GM12878 (cell line): Measurements from ENCODE around the gene NXF3.

Source experiments
- ATF3 ChIP-seq: IDR thresholded peaks from 2 replicates; pipeline ENCODE4 v1.6.1; 2011; ENCODE audit warnings: low read depth, mild to moderate bottlenecking, low read length, moderate library complexity, borderline replicate concordance; ENCODE audit errors: extremely low read depth
- CHD2 ChIP-seq: IDR thresholded peaks from 2 replicates; pipeline ENCODE4 v1.6.1; 2011; ENCODE audit warnings: low read depth, low read length, improper control_type of control experiment, borderline replicate concordance
- CTCF ChIP-seq, 3 experiments: IDR thresholded peaks in 2 of 3; conservative IDR thresholded peaks in 1 of 3; 2 replicates each; pipeline ENCODE4 v1.5.1; 2011; ENCODE audit warnings: low read depth in 3 of 3, low read length in 3 of 3, mild to moderate bottlenecking in 3 of 3, control low read depth in 2 of 3, moderate library complexity in 2 of 3, inconsistent platforms in 1 of 3, mixed read lengths in 1 of 3; ENCODE audit not compliant: control insufficient read depth in 2 of 3, insufficient read depth in 1 of 3; ENCODE audit errors: extremely low read depth in 1 of 3
- ELK1 ChIP-seq: IDR thresholded peaks from 2 replicates; pipeline ENCODE4 v1.6.1; 2012; ENCODE audit warnings: low read depth, low read length, improper control_type of control experiment
- MXI1 ChIP-seq: fragments of 150-350 bp; IDR thresholded peaks from 2 replicates; pipeline ENCODE4 v1.6.1; 2011; ENCODE audit warnings: low read depth, mild to moderate bottlenecking, inconsistent platforms, low read length, improper control_type of control experiment
- MYC ChIP-seq: IDR thresholded peaks from 2 replicates; pipeline ENCODE4 v1.6.1; 2011; ENCODE audit warnings: mild to moderate bottlenecking, low read length, moderate library complexity, inconsistent platforms; ENCODE audit not compliant: insufficient read depth, insufficient replicate concordance, insufficient read length, severe bottlenecking
- NFYA ChIP-seq: IDR thresholded peaks from 2 replicates; pipeline ENCODE4 v1.6.1; 2011; ENCODE audit warnings: low read depth, mild to moderate bottlenecking, low read length, improper control_type of control experiment, borderline replicate concordance
- TF ChIP-seq, protein P1 (sequence below): IDR thresholded peaks from 2 replicates; pipeline ENCODE4 v1.6.1; 2011; ENCODE audit warnings: low read depth, low read length, improper control_type of control experiment, borderline replicate concordance

DNA sequence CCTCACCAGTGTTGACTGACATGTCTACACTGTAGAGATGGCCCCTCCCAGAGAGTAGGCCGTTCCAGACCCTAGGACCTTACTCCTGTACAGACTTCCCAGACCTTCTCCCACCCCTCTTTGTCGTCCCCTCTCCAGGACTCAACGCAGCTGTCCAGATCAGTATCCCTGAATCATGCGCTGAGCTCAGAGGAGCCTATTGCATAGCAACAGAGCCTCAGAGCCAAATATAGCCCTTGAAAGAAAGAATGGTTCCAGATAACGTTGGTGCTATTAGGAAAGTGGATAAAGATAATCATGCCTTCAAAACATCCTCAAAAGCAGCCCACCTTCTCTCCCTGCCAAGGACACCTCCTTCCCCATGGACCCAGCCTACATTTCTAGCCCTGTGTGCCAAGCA is 27.8 kb upstream of the NXF3 start:
- no peak for TF ChIP-seq ELK1
- no peak for TF ChIP-seq MXI1
- no peak for TF ChIP-seq CTCF (IDR thresholded peaks at IDR 0.05 in 2 of 3, conservative IDR thresholded peaks at IDR 0.05 in 1 of 3; ENCODE audit: control insufficient read depth in 2 of 3, extremely low read depth in 1 of 3, insufficient read depth in 1 of 3, low read depth in 3 of 3, low read length in 3 of 3)
- TF ChIP-seq NFYA = no peak
- TF ChIP-seq ATF3 = no peak
- TF ChIP-seq CHD2 = no peak
- TF ChIP-seq, protein P1, sequence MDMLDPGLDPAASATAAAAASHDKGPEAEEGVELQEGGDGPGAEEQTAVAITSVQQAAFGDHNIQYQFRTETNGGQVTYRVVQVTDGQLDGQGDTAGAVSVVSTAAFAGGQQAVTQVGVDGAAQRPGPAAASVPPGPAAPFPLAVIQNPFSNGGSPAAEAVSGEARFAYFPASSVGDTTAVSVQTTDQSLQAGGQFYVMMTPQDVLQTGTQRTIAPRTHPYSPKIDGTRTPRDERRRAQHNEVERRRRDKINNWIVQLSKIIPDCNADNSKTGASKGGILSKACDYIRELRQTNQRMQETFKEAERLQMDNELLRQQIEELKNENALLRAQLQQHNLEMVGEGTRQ = no peak
- TF ChIP-seq MYC = no peak
